HG02938 (cell line): ENCODE results near the gene SCAMP4.
A peak's percentile ranks its signal among the peaks of the same experiment; 100 is the strongest.
"Not testable (repeated sequence)": the region's sequence is repeated elsewhere in the genome, so short reads cannot be mapped to it uniquely, and the experiment has no call there.

Experiments
- ATAC-seq: cut with Tn5 transposase; IDR thresholded peaks from one replicate; pipeline ENCODE4 v1.9.1; 2021; ENCODE audit warnings: mild to moderate bottlenecking, moderate library complexity; ENCODE audit not compliant: unreplicated experiment

SCAMP4 gene

DNA sequence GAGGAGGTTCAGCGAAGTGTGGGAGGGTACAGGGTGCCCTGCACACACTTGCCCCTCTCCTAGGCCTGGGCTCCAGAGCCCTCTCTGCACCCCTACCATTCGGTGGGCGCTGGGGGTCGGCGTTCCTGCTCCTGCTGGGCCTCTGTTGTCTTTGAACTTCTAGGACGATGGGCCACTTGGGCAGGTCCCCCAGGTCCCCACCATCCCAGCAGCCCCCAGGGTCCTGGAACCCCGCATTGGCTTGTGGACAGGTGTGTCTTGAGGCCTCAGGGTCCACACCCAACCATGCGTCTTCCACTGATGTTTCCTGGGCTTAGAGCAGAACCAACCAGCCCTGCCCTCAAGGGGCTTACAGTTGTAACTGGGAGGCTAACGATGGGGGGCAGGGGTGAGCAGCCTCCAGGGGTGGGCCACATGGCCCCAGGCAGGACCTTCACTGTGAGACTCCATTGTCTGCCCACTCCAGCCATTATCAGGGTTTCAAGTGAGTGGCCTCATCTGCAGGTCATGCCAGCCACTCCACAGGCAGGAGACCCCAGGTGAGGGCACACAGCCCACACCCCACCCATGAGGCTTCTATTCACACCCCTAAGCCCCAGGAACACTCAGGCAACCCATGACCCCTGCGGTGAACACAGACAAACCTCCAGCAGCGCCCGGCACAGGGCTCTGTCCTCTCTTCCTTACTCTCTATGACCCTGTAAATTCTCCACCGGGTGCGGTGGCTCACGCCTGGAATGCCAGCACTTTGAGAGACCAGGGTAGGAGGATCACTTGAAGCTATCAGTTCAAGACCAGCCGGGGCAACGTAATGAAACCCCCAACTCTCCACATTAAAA lies 39.8 kb upstream of the SCAMP4 start:
- ATAC-seq: no peak

DNA sequence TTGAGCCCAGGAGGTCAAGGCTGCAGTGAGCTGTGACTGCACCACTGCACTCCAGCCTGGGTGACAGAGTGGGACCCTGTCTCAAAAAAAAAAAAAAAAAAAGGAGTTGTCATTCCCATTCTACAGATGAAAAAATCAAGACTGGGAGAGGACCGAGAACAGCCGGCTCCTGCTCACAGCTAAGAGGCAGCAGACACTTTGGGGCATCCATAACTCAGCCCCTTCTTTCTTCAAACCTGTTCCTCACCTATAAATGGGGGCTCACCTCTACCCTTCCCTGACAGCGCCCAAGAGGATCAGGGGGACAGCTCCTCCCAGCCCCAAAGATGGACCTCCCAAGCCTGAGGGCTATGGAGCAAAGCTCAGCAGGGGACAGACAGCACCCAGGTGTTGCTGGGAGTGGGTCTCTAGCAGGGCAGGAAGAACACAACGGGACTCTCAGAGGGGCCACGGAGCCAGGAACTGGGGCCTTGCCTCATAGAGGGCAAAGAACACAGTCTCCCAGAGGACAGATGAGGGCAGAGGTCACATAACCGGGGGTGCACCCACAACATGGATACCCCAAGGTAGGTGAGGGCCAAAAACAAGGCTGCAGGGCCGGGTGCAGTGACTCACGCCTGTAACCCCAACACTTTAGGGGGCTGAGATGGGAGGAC lies 38.4 kb upstream of the SCAMP4 start:
- no peak for ATAC-seq

DNA sequence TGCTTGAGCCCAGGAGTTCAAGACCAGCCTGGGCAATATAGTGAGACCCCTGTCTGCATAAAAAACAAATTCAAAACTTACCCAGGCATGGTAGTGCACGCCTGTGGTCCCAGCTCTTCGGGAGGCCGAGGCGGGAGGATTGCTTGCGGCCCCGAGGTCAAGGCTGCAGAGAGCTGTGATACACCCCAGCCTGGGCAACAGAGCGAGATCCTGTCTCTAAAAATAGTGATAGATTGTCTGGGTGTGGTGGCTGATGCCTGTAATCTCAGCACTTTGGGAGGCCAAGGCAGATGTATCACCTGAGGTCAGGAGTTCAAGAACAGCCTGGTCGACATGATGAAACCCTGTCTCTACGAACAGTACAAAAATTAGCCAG lies 37.9 kb upstream of the SCAMP4 start:
- no peak for ATAC-seq

DNA sequence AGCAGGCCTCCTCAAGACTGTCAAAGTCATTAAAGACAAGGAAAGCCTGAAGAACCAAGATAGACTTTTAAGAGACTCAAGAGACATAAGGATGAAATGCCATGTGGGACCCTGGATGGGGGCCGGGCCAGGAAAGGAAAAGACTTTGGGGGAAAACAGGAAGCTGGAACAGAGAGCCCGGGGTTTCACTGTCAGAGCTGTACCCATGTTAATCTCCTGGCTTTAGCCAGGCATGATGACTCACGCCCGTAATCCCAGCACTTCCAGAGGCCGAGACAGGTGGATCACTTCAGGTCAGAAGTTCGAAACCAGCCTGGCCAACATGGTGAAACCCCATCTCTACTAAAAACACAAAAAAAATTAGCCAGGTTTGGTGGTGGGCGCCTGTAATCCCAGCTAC lies 36.2 kb upstream of the SCAMP4 start:
- ATAC-seq: no peak

- ATAC-seq: no peak
Measured at GRCh38 chr19:1871140-1871597, 34.0 kb upstream of the SCAMP4 start.

DNA sequence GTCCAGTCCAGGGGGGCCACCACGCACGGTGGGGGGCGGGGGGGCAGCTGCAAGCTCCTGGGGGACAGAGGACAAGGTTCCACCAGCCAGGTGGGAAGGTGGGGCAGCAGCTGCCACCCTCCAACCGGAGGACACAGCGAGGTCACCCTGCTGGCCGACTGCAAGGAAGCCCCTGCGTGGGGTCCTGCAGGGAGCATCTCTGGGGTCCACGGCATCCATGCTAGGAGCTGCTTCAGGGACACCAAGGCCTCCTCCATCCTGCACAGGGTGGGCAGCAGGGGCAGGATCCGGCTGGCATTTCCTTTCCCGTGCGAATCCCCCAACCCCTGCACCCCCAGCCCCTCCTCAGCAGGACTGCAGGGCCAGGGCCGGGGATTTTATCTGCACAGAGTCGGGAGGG lies 33.6 kb upstream of the SCAMP4 start:
- ATAC-seq: no peak

DNA sequence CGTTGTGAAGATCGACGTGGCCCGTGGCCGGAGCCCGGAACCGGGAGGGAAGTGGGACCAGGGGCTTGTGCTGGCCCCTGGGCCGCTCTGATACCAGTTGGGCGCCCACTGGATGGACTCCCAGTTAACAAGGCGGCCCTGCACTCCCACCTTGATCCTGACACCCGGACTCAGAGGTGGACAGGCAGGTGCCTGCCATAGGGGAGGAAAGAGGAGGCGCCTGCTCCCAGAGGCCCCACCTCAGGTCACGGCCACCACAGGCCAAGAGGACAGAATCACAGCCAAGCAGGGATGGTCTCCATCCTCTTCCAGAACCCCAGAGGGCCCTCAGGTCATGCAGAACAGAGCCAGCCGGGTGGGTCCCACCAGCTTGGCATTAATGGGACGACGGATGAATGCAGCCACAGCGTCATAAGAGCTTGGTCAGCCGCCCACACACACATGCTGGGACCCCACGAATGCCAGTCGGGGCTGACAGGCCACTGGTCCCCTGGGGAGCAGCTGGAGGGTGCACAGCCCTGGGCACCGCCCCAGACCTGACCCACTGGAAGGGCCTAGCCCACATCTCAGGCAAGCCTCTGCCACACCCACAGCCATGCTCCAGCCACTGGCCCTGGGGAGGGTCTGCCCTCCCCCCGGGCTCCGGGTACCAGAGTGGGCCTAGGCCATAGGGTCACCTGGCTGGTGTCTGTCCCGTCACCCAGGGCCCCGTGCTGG lies 32.2 kb upstream of the SCAMP4 start:
- ATAC-seq: no peak

DNA sequence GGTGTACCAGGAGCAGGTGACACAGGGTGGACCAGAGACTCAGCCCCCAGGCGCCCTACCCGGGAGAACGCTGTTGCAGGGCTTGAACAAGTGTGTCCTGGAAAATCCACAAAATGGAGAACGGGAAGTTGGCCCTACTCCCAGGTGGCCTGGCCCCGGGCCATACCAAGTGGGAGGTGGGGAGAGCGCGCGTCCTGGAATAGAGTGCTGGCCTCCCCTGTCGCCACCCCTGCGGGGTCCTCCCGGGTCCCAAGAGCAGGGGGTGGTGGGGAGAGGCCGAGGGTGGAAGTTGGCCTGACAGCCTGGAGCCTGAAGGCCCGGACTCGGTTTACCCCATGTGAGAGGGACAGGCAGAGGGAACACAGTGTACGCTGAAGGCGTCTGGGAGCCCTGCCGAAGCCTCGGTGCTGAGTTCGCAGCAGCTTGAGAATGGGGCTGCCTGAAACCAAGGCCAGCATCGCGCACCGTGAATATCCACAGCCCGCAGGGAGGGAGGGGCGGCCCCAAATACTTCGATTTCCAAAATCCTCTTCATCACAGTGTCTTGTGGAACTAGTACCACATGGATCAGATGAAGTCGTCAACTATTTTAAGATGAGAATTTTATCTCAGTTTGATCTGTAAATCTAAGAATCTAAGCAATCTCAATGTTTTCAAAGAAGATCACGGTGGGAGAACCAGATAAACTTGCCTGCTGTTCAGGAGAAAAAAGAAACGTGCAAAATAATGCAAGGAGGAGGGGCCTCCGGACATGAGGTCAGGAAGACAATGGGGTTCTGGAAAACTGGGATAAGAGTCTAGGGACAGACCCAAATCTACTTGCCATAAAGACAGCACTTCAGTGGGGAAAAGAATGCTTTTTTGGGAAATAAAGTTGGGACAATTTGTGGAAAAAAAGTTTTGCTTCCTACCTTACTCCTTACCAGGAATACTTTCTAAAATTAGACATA lies 31.4 kb upstream of the SCAMP4 start:
- no peak for ATAC-seq

- ATAC-seq: no peak
Measured at GRCh38 chr19:1874554-1875185, 30.5 kb upstream of the SCAMP4 start.

GRCh38 chr19:1875265-1875645 lies 29.9 kb upstream of the SCAMP4 start:
- ATAC-seq: not testable (repeated sequence)

DNA sequence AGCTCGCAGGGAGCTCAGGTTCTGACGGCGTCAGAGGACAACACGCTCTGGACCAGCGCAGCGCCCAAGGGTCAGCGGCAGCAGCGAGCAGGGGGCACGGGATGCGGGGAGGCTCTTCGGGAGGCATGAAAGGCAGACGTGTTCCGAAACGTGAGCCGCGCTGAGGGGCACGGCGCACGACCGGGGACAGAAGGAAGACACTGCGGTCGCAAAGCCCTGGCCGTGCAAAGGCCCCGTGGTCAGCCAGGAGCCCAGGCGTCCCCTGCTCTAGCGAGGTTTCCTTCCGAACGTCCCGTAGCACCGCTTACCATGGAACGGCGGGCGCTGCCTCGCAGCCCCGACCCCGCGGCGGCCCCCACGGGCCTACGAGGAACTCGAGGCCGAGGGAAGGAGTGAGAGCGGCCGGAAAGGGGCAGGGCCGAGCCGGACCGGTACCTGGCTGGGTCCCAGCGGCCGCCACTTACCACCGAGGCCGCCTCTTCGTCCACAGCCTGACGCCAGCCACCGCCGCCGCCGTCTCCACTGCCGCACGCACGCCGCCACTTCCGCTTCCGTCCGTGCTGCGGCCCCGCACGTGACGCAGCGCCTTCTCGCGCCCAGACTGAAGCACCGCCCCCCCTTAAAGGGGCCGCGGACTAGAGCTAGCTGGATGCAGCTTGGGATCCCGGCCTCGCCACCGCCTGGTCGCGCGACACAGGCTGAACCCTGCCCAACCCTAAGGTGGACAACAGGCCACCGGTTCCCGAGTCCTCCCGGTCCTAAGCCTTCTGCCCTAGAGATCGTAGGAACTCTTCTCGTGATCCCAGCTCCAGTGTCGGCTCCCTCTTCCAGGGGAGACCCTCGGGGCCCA lies 29.3 kb upstream of the SCAMP4 start:
- peak; percentile 77 for ATAC-seq

- ATAC-seq: peak; percentile 10
Measured at GRCh38 chr19:1876496-1877279, 28.5 kb upstream of the SCAMP4 start.

DNA sequence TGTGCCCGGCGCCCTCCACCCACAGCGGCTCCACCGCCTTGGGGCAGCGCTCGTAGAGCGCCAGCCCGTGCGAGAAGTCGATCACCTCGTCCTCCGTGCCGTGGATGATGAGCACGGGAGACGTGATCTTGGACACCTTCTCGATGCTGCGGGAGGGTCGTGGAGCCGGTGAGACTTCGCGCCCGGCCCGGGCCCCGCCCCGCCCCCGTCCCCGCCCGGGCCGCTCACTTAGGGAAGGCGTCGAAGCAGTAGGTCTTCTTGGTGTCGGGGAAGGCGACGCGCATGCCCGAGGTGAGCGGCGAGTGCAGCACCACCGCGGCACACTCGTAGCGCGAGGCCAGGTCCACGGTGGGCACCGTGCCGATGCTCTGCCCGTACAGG lies 27.9 kb upstream of the SCAMP4 start:
- ATAC-seq: not testable (repeated sequence)

DNA sequence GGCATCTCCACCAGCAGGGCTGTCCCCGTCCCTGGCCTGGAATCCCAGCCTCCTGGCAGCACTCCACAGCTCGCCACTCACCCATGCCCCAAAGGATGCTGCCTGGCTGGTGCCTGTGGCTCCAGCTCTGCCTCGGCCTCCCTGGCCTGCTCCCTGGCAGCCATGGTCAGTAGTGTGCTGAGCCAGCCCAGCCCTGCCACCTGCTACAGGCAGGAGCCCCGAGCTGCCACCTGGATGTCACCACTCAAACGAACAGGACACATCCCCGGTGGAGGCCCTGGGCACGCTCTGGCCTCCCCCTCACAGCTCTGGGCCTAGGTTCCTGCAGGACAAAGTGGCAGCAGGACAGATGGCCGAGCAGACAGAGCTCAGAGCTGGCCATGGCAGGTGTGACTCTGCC lies 26.6 kb upstream of the SCAMP4 start:
- not testable (repeated sequence) for ATAC-seq

GRCh38 chr19:1879982-1880381 lies 25.2 kb upstream of the SCAMP4 start:
- not testable (repeated sequence) for ATAC-seq

GRCh38 chr19:1880611-1881392 lies 24.4 kb upstream of the SCAMP4 start:
- ATAC-seq: no peak

GRCh38 chr19:1881393-1882088 lies 23.7 kb upstream of the SCAMP4 start:
- not testable (repeated sequence) for ATAC-seq
